HT1080 (cell line): Measurements from ENCODE around the gene CD93. TPM values are rescaled to one million over a fixed set of nuclear protein-coding genes. Genes with fewer than 3 reads are reported as not detected.
A peak's percentile ranks its signal among the peaks of the same experiment; 100 is the strongest.

Experiments
- DNase-seq: peaks from one replicate; pipeline ENCODE4 v3.0.0-alpha.2; 2015; ENCODE audit warnings: low read depth
- total RNA-seq: library from RNA; depleted of rRNA; stranded (reverse); fragments of >200 nt; shearing (Covaris generic); gene quantifications from 2 replicates; pipeline ENCODE4 v1.2.3, GENCODE V29; 2014

CD93 gene
- total RNA-seq, 1 experiment from 2014 or later, result 0.03 TPM

GRCh38 chr20:23061734-23062561 is 24.2 kb downstream of the CD93 start:
- DNase-seq, result peak; percentile 73

- DNase-seq, result no peak
Measured at GRCh38 chr20:23061262-23061661, 24.9 kb downstream of the CD93 start.

DNA sequence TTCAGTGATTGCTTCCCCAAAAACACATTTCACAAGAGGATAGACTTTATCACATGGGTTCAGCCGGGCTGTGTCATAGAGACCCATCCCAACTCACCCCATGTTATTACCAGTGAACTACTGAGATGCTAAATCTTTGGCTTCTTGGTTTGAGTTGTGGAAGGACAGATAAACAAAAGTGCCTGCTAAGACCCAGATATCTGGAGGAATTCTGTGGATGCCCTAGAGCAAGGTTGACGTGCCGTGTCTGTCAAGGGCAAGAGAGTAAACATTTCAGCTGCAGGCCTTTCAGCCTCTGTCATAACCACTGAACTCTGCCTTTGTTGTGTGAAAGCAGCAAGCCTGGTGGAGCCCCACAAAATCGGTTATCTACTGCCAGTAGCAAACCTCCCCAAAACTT is 25.5 kb downstream of the CD93 start:
- no peak for DNase-seq

DNA sequence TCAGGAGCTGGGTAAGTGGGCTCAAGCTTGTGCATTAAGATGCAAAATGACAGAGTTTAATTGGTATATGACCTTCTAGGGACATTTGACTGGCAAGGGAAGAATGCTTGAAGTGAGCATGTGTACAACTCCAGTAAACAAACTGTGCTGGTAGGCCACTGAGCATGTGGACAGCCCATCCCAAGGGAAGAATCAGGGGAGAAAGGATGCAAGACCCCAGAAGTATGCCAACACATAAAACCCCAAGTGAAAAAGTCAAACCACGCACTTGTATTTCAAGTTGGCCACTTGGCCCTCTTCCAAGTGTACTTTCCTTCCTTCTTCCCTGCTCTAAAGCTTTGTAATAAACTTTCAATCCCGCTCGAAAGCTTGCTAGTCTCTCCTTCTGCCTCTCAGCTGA is 26.3 kb downstream of the CD93 start:
- DNase-seq, result no peak

- no peak for DNase-seq
Measured at GRCh38 chr20:23059001-23059400, 27.1 kb downstream of the CD93 start.

- no peak for DNase-seq
Measured at GRCh38 chr20:23058240-23058639, 27.9 kb downstream of the CD93 start.

DNA sequence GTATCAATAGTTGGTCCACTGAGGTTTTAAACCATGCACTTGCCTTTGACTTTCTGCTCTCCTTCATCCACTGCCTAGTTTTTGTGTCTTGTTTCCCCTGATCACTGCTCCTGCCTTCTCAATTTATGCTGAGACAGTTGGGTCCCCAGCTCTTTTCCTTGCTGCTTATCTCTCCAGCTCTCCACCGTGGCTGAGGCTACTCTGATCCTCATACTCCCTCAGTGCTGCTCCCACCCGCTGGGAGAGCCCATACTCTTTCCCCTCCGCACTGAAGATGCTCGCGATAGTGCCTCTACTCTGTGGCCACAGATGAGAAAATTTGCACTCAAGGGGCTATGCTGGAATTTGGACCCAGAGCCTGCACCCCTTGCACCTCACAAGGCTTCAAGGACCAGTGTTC is 33.2 kb downstream of the CD93 start:
- DNase-seq, result no peak

GRCh38 chr20:23050847-23051627 is 35.1 kb downstream of the CD93 start:
- DNase-seq, result peak; percentile 7

DNA sequence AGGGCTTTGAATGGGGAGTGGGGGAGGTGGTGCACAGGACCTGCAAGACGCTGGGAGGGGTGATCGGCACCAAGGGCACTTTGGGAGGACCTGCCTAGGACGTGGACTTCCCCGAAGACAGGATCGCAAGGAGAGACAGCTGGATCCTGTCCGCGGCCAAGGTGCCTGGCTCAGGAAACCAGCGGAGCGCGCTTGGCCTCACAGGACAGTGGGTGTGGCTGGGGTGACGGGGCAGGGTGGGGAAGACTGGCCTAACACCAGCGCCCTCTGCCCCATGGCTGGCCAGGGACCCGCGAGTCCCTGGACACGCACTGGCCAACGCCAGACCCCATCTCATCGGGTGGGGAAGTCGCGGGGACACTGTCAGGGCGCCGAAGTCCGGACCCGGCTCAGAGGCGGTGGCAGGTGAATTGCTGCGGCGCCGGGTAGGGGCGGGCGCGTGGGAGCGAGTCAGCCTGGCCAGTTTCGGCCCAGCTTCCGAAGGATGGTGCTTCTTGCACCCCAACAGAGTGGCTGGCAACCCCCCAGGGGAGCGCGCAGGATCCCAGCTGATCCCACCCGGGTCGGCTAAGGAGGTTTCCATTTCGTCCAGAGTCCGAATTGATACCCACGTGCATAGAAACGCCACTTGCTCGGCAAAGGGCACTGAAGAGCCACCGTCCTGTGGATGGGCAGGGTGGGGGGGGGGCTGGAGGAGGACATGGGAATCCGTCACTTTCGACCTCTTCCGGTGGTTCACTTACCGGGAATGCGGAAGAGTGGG is 35.9 kb downstream of the CD93 start:
- no peak for DNase-seq

DNA sequence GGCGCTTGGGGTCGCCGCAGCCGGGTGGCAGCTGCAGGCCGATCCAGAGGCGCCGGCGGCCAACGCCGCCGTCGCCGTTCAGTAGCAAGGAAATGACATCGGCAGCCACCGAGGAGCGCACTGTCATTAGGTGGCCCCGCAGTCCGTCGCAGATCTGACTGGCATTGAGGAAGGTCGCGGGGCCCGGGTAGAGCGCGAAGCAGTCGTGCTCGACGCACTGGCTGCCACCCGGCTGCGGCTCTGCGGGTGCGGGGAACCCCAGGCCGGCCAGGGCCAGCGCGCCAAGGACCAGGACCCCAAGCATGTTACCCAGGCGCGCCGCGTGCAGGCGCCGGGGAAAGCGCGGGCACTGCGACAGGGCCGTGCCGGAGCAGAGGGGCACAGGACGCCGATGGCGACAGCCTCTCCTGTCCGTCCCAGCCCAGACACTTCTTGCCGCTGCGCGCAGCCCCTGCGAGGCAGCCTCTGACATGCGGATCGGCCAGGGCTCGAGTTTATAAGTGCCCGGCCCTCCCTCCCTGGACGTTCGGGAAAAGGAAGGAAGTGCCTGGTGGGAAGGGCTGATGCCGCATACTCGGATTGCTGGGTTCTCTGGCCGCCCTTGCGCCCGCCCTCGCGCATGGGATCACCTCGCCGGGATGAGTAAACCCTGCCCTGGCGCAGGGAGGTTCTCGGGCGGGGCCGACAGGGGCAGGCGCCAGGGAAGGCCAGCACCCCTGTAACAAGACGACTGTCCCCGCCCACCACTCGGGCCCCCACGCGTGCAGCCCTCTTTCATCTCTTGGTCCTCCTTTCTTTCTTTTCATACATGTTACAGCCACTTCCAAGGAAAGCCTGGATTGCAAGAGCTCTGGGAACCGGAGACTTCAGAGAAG is 36.7 kb downstream of the CD93 start, which contains the start of gene THBD:
Gene THBD (minus strand): TSS at position 472 of the 875 bp plus-strand sequence. CDS start 168 bp downstream, at position 304.
- no peak for DNase-seq

- no peak for DNase-seq
Measured at GRCh38 chr20:23048283-23049200, 37.6 kb downstream of the CD93 start.

DNA sequence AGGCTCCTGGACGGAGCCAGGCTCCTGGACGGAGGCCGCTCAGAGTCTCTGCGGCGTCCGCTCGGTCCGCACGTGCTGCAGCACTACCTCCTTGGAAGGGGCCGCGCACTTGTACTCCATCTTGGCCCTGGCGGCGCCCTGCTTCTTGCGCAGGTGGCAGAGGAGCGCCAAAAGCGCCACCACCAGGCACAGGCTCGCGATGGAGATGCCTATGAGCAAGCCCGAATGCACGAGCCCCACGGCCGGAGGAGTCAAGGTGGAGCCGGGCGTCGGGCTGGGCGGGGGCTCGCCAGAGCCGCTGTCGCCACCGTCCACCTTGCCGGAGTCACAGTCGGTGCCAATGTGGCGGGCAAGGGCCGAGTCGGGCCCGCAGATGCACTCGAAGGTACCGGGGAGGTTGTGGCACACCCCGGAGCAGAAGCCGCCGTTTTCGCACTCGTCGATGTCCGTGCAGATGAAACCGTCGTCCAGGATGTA is 38.3 kb downstream of the CD93 start:
- no peak for DNase-seq

DNA sequence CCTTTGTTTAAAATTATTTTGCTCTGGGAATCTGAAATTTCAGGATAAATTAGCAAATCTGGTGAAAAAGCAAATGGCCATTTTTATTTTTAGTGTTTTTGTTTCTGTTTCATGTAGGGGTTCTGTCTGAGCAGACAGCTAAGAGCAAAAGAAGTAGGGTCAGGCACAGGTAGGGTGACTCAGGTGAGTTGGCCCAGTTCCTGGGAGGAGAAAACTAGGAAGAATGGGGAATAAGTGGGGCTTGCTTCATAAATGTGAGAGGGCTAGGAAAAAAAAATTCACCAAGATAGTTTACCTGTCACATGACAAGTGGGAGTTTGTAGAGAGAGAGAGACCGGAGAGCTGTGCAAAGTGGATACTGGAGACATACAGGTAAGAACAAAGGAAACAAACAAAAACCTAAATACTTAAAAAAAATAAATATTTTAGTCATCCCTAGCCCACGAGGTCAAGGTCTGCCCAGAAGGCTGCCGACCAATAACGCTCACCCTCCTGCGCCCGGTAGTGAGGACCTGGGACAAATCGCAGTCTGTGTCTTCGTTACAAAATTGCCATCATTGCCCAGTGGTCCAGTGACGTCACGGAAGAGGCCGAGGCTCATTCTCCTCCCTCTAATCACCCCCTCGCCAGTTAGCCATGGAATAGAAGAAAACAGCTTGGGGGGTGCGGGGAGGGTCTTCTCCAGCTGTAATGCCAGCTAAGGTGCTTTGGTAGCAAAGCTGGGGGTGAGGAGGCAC is 39.0 kb downstream of the CD93 start:
- DNase-seq, result no peak

DNA sequence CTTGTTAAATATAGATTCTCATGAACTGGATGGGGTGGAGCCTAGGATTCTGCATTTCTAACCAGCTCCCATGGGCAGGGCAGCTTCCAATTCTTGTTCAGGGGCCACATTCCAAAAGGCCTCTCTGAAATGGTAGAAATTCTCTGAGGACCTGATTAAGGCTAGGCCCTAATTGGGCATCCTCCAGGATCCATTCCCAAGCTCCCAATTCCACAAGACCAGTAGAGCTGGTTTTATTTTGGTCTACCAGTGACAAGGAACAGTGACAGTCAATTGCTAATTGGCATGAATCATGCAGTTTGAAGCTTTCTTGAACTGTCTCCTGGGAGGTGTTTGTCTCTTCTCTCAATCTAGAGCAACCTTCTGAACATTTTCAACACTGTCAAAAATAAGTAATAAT is 39.7 kb downstream of the CD93 start:
- DNase-seq, result no peak

GRCh38 chr20:23043376-23043775 is 42.7 kb downstream of the CD93 start:
- no peak for DNase-seq

DNA sequence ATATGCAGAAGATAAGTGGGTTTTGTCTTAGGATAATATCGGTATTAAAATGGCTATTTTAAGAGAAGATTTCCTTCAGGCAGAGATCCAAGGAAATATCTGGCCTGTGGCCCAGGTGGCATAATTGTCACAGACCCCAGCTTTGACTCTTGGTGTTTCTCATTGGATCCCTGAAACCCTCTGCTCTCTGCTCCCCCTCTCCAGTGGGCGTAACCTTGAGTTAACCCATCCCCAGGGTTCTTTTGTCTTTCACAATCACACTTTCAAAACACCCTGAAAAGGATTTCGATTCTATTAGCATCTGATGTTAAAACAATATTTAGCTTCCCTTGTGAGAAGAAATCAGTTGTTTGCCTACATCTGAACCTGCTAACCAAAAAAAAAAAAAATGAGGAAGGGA is 43.9 kb downstream of the CD93 start:
- no peak for DNase-seq

GRCh38 chr20:23039885-23040508 is 46.1 kb downstream of the CD93 start:
- DNase-seq, result no peak

DNA sequence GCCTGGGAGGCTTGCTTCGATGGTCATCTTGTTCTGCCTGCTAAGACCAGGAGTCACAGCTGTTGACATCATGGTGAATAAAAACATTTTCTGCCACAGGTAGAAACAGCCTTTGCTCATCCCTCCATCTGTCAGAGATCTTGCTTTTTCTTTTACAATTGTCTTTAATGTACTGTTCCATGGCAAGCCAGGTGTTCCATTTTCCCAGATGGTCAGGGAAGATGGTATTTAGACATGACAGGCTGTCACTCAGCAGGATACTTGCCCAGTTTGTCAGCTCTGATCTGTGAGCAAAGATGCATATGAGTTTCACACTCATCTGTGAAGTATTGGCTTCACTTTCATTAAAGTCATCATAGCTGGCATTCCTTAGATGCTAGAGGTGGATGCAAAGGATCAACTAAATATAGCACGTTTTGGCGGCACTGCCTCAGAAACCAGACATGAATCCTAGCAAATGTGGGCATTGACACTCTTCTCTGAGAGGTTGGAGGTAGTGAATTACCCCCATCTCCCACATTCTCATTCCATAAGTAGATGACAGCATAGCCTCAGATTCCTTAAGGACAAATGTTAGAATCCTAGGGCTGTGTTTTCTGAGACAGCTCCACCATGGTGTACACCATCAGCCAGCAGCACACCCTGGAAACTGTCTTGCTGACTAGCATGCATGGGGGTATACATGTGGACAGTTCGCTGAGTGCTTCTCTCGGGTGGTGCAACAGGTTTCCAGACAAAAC is 46.8 kb downstream of the CD93 start:
- no peak for DNase-seq
